HepG2 (cell line): Measurements from ENCODE around the gene CLDN10. TPM values are rescaled to one million over a fixed set of nuclear protein-coding genes. Genes with fewer than 3 reads are reported as not detected.

Experiments
- ATAC-seq: fragments of 200-7000 bp; cut with Tn5 transposase; 3 replicates; pipeline ENCODE4 v1.9.1; 2020; ENCODE audit warnings: mild to moderate bottlenecking, moderate library complexity
- BruUV-seq: library from RNA; stranded (reverse); fragments of 400-500 nt; replicated peaks from 2 replicates; lab custom pipeline; 2021; lab: Mats Ljungman, UMichigan
- CTCF ChIA-PET: fragments of 300-600 bp; formaldehyde crosslinking; extraction: SDS; loops from one replicate; lab custom pipeline; 2021; ENCODE audit warnings: low total read pairs, inconsistent platforms, low intra/inter-chr PET ratio; lab: Yijun Ruan, JAX
- POLR2A ChIA-PET: fragments of 350-600 bp; sonication (Branson Sonifier 250); formaldehyde crosslinking; loops from one replicate; lab custom pipeline; 2020; ENCODE audit warnings: antibody characterized with exemption, inconsistent platforms; lab: Yijun Ruan, JAX
- DNase-seq: peaks from one replicate; pipeline ENCODE4 v3.0.0-alpha.2; 2015; ENCODE audit warnings: low spot score
- FAIRE-seq: peaks from 3 replicates; lab custom pipeline; 2011; peaks lifted over from hg19 to GRCh38; lab: Jason Lieb, UNC
- H2AFZ ChIP-seq: one replicate; pipeline ENCODE4 v1.6.1; 2011; ENCODE audit warnings: low read length, inconsistent platforms
- H3K27ac ChIP-seq: fragments of 300-600 bp; 3 replicates; pipeline ENCODE4 v1.8.0; 2011; ENCODE audit warnings: mixed run types, mild to moderate bottlenecking, mixed read lengths, low read length, inconsistent platforms; ENCODE audit not compliant: insufficient read depth; ENCODE audit errors: extremely low read length
- H3K27me3 ChIP-seq, 2 experiments: fragments of 200-600 bp in 1 of 2; 2 replicates in 1 of 2; 3 replicates in 1 of 2; pipeline versions ENCODE4 v1.6.0 to v1.8.0; 2011; ENCODE audit warnings: low read length in 2 of 2, mild to moderate bottlenecking in 2 of 2, moderate library complexity in 2 of 2, inconsistent platforms in 1 of 2; ENCODE audit not compliant: insufficient read depth in 2 of 2, control insufficient read depth in 1 of 2
- H3K36me3 ChIP-seq, 2 experiments: fragments of 200-600 bp in 1 of 2; replicated peaks in 1 of 2; 2 replicates in 1 of 2; 3 replicates in 1 of 2; pipeline versions ENCODE4 v1.5.1 to v1.8.0; 2011; ENCODE audit warnings: low read length in 2 of 2, inconsistent platforms in 1 of 2; ENCODE audit not compliant: insufficient read depth in 2 of 2, control insufficient read depth in 1 of 2
- H3K4me1 ChIP-seq: 2 replicates; pipeline ENCODE4 v1.5.1; 2012; ENCODE audit warnings: low read length, inconsistent platforms; ENCODE audit not compliant: insufficient read depth
- H3K4me2 ChIP-seq: 2 replicates; pipeline ENCODE4 v1.6.0; 2011; ENCODE audit warnings: low read depth, low read length, inconsistent platforms
- H3K4me3 ChIP-seq, 3 experiments: fragments of 200-600 bp in 1 of 3; sonication (generic), shearing (Covaris generic) in 1 of 3; replicated peaks in 1 of 3; 2 replicates each; pipeline ENCODE4 v1.5.1; 2011 to 2016; ENCODE audit warnings: low read length in 3 of 3, inconsistent platforms in 2 of 3, low read depth in 2 of 3, mild to moderate bottlenecking in 2 of 3, control low read depth in 1 of 3, mixed read lengths in 1 of 3; ENCODE audit not compliant: insufficient read depth in 1 of 3
- H3K79me2 ChIP-seq: one replicate; pipeline ENCODE4 v1.6.1; 2011; ENCODE audit warnings: low read length, inconsistent platforms; ENCODE audit not compliant: insufficient read depth
- H3K9ac ChIP-seq: 2 replicates; pipeline ENCODE4 v1.6.0; 2011; ENCODE audit warnings: mild to moderate bottlenecking, low read depth, low read length, inconsistent platforms; ENCODE audit not compliant: insufficient read depth
- H3K9me3 ChIP-seq: 2 replicates; pipeline ENCODE4 v1.5.1; 2012; ENCODE audit warnings: mild to moderate bottlenecking, low read length
- H4K20me1 ChIP-seq: 2 replicates; pipeline ENCODE4 v1.6.0; 2011; ENCODE audit warnings: inconsistent platforms, mild to moderate bottlenecking, low read length, moderate library complexity; ENCODE audit not compliant: insufficient read depth
- ARNT ChIP-seq: fragments of 450-650 bp; IDR thresholded peaks from 2 replicates; pipeline ENCODE4 v1.6.1; 2017
- ATF7-NPFF ChIP-seq: sonication (generic); formaldehyde crosslinking; IDR thresholded peaks from 2 replicates; pipeline ENCODE4 v1.8.1; 2023; ENCODE audit warnings: mild to moderate bottlenecking, low read depth, missing genetic modification reagents, moderate library complexity
- FOSL2 ChIP-seq: sonication (generic); formaldehyde crosslinking; IDR thresholded peaks from 2 replicates; pipeline ENCODE4 v1.4.0; 2020; ENCODE audit warnings: missing genetic modification reagents
- GATAD1 ChIP-seq: IDR thresholded peaks from 2 replicates; pipeline ENCODE4 v1.6.1; 2016; ENCODE audit warnings: missing genetic modification reagents, missing compliant biosample characterization
- HCFC1 ChIP-seq: fragments of 150-350 bp; IDR thresholded peaks from 2 replicates; pipeline ENCODE4 v1.6.1; 2014; ENCODE audit warnings: low read depth, low read length
- KMT2B ChIP-seq: IDR thresholded peaks from 2 replicates; pipeline ENCODE4 v1.6.1; 2016; ENCODE audit warnings: missing genetic modification reagents, missing compliant biosample characterization
- NFE2L1 ChIP-seq: sonication (generic); formaldehyde crosslinking; IDR thresholded peaks from 2 replicates; pipeline ENCODE4 v1.4.0; 2020; ENCODE audit warnings: missing genetic modification reagents, mild to moderate bottlenecking, borderline replicate concordance
- NFYB ChIP-seq: sonication (generic); formaldehyde crosslinking; IDR thresholded peaks from 2 replicates; pipeline ENCODE4 v1.4.0; 2020; ENCODE audit warnings: missing genetic modification reagents
- REXO4 ChIP-seq: sonication (generic); formaldehyde crosslinking; IDR thresholded peaks from 2 replicates; pipeline ENCODE4 v1.8.0; 2022; ENCODE audit warnings: missing genetic modification reagents, mild to moderate bottlenecking, borderline replicate concordance
- STAG1 ChIP-seq: sonication (generic); formaldehyde crosslinking; IDR thresholded peaks from 2 replicates; pipeline ENCODE4 v1.4.0; 2020; ENCODE audit warnings: missing genetic modification reagents
- THAP11 ChIP-seq: IDR thresholded peaks from 2 replicates; pipeline ENCODE4 v1.6.1; 2016; ENCODE audit warnings: missing biosample characterization, missing genetic modification reagents
- ZFP36 ChIP-seq: fragments of 150-350 bp; IDR thresholded peaks from 2 replicates; pipeline ENCODE4 v1.6.1; 2018; ENCODE audit warnings: borderline replicate concordance, low read length, low read depth; ENCODE audit not compliant: partially characterized antibody
- ZNF614 ChIP-seq: IDR thresholded peaks from 2 replicates; pipeline ENCODE4 v1.6.1; 2018; ENCODE audit warnings: missing biosample characterization, missing genetic modification reagents, inconsistent platforms, borderline replicate concordance
- WGBS: methylation state at CpG from one replicate; pipeline ENCODE4 v1.1.6; 2017; ENCODE audit warnings: low lambda C conversion rate; 5-methylcytosine and 5-hydroxymethylcytosine counted together
- in situ Hi-C: cut with HindIII; loops from 2 replicates; pipeline ENCODE4 v1.10.0; 2017; ENCODE audit warnings: low pct_unique_long_range_greater_than_20kb; ENCODE audit not compliant: extremely low pct_ligation_motif_present
- intact Hi-C: fragments of 100-400 bp; cut with micrococcal nuclease; formaldehyde crosslinking; loops from one replicate; pipeline ENCODE4 v1.10.0; 2022; ENCODE audit not compliant: unreplicated experiment
- polyA plus RNA-seq, 8 experiments: library from polyadenylated mRNA; depleted of rRNA in 3 of 8; stranded (reverse) in 7 of 8; unstranded in 1 of 8; fragments of >200 nt; fragmentation: Illumina TruSeq in 4 of 8; extraction: Trizol in 4 of 8; gene quantifications; 2 replicates each; pipeline versions ENCODE4 v1.2.1 to v1.2.3, GENCODE V29; 2011 to 2016; ENCODE audit warnings: low read depth in 4 of 8, missing spikeins in 1 of 8, mixed read lengths in 1 of 8; ENCODE audit not compliant: insufficient read depth in 1 of 8
- total RNA-seq, 5 experiments: library from RNA; depleted of rRNA; stranded (reverse); fragments of >200 nt; fragmentation: Illumina TruSeq; extraction: Trizol; gene quantifications; 2 replicates each; pipeline ENCODE4 v1.2.3, GENCODE V29; 2016; ENCODE audit warnings: low read depth in 1 of 5
- TF ChIP-seq, protein P1 (sequence below): sonication (generic); formaldehyde crosslinking; IDR thresholded peaks from 2 replicates; pipeline ENCODE4 v1.9.0; 2021; ENCODE audit warnings: missing genetic modification reagents, borderline replicate concordance

CLDN10 gene
- total and polyA plus RNA-seq, 2 of the 13 experiments (the other 11 are each of a cell fraction or from before 2014, with no cell fraction given), result not detected

DNA sequence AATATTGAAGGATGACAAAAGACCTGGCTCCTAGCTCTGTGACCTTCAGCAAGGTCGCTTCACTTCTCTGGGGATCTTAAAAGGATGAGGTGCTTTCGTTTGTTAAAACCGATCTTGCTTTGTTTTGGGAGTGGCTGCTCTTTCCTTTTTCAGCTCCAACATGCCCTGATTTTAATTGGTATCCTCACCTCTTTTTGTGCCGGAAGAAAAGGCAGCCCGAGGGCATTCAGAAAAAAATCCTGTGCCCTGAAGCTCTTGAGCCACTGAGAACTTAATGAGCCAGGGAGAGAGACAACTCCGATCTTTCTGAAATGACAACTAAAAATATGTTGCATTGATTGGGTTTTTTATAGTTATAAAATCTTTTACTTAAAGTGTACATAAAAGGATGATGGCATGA is 19.4 kb downstream of the CLDN10 start:
- DNase-seq (no peak), ATAC-seq (no peak), FAIRE-seq (no peak)
- ChIA-PET POLR2A (no interaction called here), CTCF (no interaction called here)
- intact Hi-C loops, result no loop called here
- H3K9ac ChIP-seq, result no peak overlapping the region
- H3K27ac ChIP-seq, result no peak overlapping the region
- H3K4me3 ChIP-seq, result no peak overlapping the region
- TF ChIP-seq, protein P1, sequence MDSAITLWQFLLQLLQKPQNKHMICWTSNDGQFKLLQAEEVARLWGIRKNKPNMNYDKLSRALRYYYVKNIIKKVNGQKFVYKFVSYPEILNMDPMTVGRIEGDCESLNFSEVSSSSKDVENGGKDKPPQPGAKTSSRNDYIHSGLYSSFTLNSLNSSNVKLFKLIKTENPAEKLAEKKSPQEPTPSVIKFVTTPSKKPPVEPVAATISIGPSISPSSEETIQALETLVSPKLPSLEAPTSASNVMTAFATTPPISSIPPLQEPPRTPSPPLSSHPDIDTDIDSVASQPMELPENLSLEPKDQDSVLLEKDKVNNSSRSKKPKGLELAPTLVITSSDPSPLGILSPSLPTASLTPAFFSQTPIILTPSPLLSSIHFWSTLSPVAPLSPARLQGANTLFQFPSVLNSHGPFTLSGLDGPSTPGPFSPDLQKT (CRISPR knock-in tag), result no peak
- TF ChIP-seq ARNT (no peak), ZFP36 (no peak), REXO4 (CRISPR knock-in tag) (no peak), KMT2B (CRISPR knock-in tag) (no peak), STAG1 (CRISPR knock-in tag) (no peak), ZNF614 (no peak), NFYB (CRISPR knock-in tag) (no peak)
- no peaks in the 10 kb centered on the region for H3K79me2 ChIP-seq
- H3K4me2 ChIP-seq, result no peak overlapping the region
- 77% methylated on average over 6 of the region's 6 CpGs for WGBS
- no peak overlapping the region for H2AFZ ChIP-seq
- H3K27me3 ChIP-seq, result no peaks in the 10 kb centered on the region
- no peaks in the 10 kb centered on the region for H4K20me1 ChIP-seq
- no peaks in the 10 kb centered on the region for H3K4me1 ChIP-seq
- BruUV-seq, result no TSS peak
- H3K36me3 ChIP-seq, result no peaks in the 10 kb centered on the region
- H3K9me3 ChIP-seq, result no peaks in the 10 kb centered on the region
- in situ Hi-C loops, result no loop called here

DNA sequence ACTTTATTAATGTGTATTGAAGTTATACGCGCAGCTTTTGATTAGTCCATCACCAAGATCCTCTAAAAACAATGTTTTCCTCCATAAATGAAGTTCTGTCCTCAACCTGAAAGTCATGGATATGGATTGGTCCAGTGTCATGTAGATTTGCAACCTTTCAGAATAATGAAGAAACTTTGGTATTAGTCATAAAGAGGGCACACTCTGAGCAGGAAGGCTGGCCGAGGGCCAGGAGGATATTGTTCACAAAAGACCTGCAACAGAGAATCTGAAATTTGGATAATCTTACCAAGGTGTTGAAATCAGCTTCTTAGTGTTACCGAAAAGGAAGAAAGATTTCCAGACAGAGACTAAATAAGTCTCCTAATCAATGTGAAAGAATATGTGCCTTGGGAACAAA is 20.7 kb downstream of the CLDN10 start:
- H3K9me3 ChIP-seq, result no peaks in the 10 kb centered on the region
- no peaks in the 10 kb centered on the region for H3K27me3 ChIP-seq
- no peaks in the 10 kb centered on the region for H4K20me1 ChIP-seq
- no peak overlapping the region for H2AFZ ChIP-seq
- ChIA-PET POLR2A (interaction anchor here (0.6 kb wide), 1 partner anchor 9 kb away, joined by 3 read pairs; no protein-coding TSS in a partner anchor), CTCF (no interaction called here)
- no peaks in the 10 kb centered on the region for H3K4me1 ChIP-seq
- no peaks in the 10 kb centered on the region for H3K36me3 ChIP-seq
- TF ChIP-seq ATF7-NPFF (CRISPR knock-in tag), result no peak
- no peak for TF ChIP-seq NFE2L1 (CRISPR knock-in tag)
- TF ChIP-seq FOSL2 (CRISPR knock-in tag), result no peak
- TF ChIP-seq THAP11 (CRISPR knock-in tag), result no peak
- no peak for TF ChIP-seq GATAD1
- TF ChIP-seq HCFC1, result no peak
- no peak overlapping the region for H3K27ac ChIP-seq
- no peak overlapping the region for H3K4me2 ChIP-seq
- no TSS peak for BruUV-seq
- DNase-seq, result no peak
- H3K79me2 ChIP-seq, result no peaks in the 10 kb centered on the region
- intact Hi-C loops (no loop called here), in situ Hi-C loops (no loop called here)
- H3K4me3 ChIP-seq, result no peak overlapping the region
- no peak for FAIRE-seq
- 94% methylated on average over 4 of the region's 4 CpGs for WGBS
- no peak for ATAC-seq
- no peak overlapping the region for H3K9ac ChIP-seq
